Upper lobe of left lung (tissue), 6 donors: ENCODE measurements around the gene NUDT16. TPM values are rescaled to one million over a fixed set of nuclear protein-coding genes. Genes with fewer than 3 reads are reported as not detected.

ENCODE experiments used
- ATAC-seq, 2 donors: fragments of 200-7000 bp; cut with Tn5 transposase; one replicate each; pipeline ENCODE4 v1.9.1; 2022; ENCODE audit warnings: mild to moderate bottlenecking in 2 of 2, moderate library complexity in 2 of 2; ENCODE audit not compliant: low FRiP score in 2 of 2
- DNase-seq, 2 donors: peaks; one replicate each; pipeline ENCODE4 v3.0.0-alpha.2; 2019 to 2020
- H3K27ac ChIP-seq, 4 donors: fragments of 200-600 bp; sonication (generic); one replicate each; pipeline ENCODE4 v1.5.1; 2016 to 2019
- H3K27me3 ChIP-seq, 4 donors: fragments of 200-600 bp; sonication (generic); one replicate each; pipeline ENCODE4 v1.5.1; 2017 to 2019
- H3K36me3 ChIP-seq, 4 donors: fragments of 200-600 bp; sonication (generic); one replicate each; pipeline ENCODE4 v1.5.1; 2016 to 2019
- H3K4me1 ChIP-seq, 4 donors: fragments of 200-600 bp; sonication (generic); one replicate each; pipeline ENCODE4 v1.5.1; 2018 to 2019
- H3K4me3 ChIP-seq, 4 donors: fragments of 200-600 bp; sonication (generic); one replicate each; pipeline ENCODE4 v1.5.1; 2017 to 2019; ENCODE audit warnings: mild to moderate bottlenecking in 2 of 4, moderate library complexity in 1 of 4
- H3K9me3 ChIP-seq, 4 donors: fragments of 200-600 bp; sonication (generic); one replicate each; pipeline ENCODE4 v1.5.1; 2018 to 2019
- EP300 ChIP-seq, 4 donors: sonication (generic); formaldehyde crosslinking; IDR thresholded peaks; one replicate each; pipeline ENCODE4 v1.5.1; 2017; ENCODE audit warnings: antibody characterized with exemption in 4 of 4, control low read depth in 2 of 4
- POLR2A ChIP-seq, 4 donors: fragments of 450-650 bp; IDR thresholded peaks; one replicate each; pipeline ENCODE4 v1.5.1; 2016 to 2017; ENCODE audit warnings: antibody characterized with exemption in 4 of 4, mild to moderate bottlenecking in 2 of 4
- POLR2AphosphoS5 ChIP-seq, 2 donors: sonication (generic); formaldehyde crosslinking; IDR thresholded peaks; one replicate each; pipeline ENCODE4 v1.5.1; 2017; ENCODE audit warnings: antibody characterized with exemption in 2 of 2
- WGBS, 2 donors: methylation state at CpG; one replicate each; pipeline ENCODE4 v1.1.5; 2017 to 2018; 5-methylcytosine and 5-hydroxymethylcytosine counted together
- total RNA-seq, 6 donors: library from RNA; depleted of rRNA in 4 of 6; stranded (reverse); fragments of >200 nt in 4 of 6; gene quantifications; one replicate each; pipeline versions ENCODE4 v1.1.0 to v1.2.1, GENCODE V29; 2016 to 2021
- donor health status: DM: no; HTN: no; CAD: no; lungs with moderate emphysema.
- donor health status: DM: no; HTN: yes; CAD: no; lungs with severe emphysema.

NUDT16 gene
- total RNA-seq, 6 donors from 2014 or later: 35.0 to 70.8 (median 63.4) TPM

DNA sequence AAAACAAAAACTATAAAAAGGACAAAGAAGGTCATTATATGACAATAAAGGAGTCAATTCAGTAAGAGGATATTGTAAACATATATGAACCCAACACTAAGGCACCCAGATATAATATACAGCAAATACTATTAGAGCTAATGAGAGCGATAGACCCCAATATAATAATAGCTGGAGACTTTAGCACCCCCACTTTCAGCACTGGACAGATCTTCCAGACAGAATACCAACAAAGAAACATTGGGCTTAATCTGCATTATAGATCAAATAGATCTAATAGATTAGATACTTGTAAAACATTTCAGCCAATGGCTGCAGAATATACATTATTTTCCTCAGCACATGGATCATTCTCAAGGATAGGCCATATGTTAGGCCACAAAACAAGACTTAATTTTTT, 53.4 kb downstream of the NUDT16 start:
- WGBS, 2 donors: 97 to 100% methylated on average over 1 of the region's 1 CpG
- Histone ChIP-seq H3K27me3 (no peaks in the 10 kb centered on the region), H3K27ac (no peak overlapping the region), H3K9me3 (no peaks in the 10 kb centered on the region), H3K36me3 (no peaks in the 10 kb centered on the region), H3K4me3 (no peak overlapping the region), H3K4me1 (no peaks in the 10 kb centered on the region)
- ATAC-seq (no peak), DNase-seq (no peak)
- TF ChIP-seq POLR2AphosphoS5 (IDR thresholded peaks at IDR 0.05) (no peak), POLR2A (IDR thresholded peaks at IDR 0.05) (no peak), EP300 (IDR thresholded peaks at IDR 0.05) (no peak)

Other genes with a start within 250 kb of the NUDT16 start
- gene MRPL3, start 121.2 kb downstream of the NUDT16 start, total RNA-seq: 10 to 100 TPM; 27.6 to 74.3 (median 46.0) TPM